ENCODE results near the gene CCDC91.
"Not testable (repeated sequence)": the region's sequence is repeated elsewhere in the genome, so short reads cannot be mapped to it uniquely, and the experiment has no call there.

CCDC91 gene

GRCh38 chr12:28360253-28360652 lies 170.0 kb downstream of the CCDC91 start:
- no peak for FAIRE-seq
- TF ChIP-seq POLR2AphosphoS5 (IDR thresholded peaks at IDR 0.05; ENCODE audit: low read depth, low read length) = no peak
- TF ChIP-seq POU2F2 (IDR thresholded peaks at IDR 0.05; ENCODE audit: low read depth, low read length) = no peak
- TF ChIP-seq TAF1 (IDR thresholded peaks at IDR 0.05; ENCODE audit: low read depth, low read length) = no peak
- TF ChIP-seq PAX5 (IDR thresholded peaks at IDR 0.05; ENCODE audit: insufficient read depth, low read length, severe bottlenecking) = no peak
- TF ChIP-seq POLR2A (IDR thresholded peaks at IDR 0.05; ENCODE audit: low read depth, low read length) = no peak
- no peak for TF ChIP-seq SPI1 (IDR thresholded peaks at IDR 0.05; ENCODE audit: low read depth, low read length)
- DNase-seq (ENCODE audit: insufficient read length, low spot score) = no peak

GRCh38 chr12:28367326-28367725 lies 177.1 kb downstream of the CCDC91 start:
- FAIRE-seq = no peak
- TF ChIP-seq POU2F2 (IDR thresholded peaks at IDR 0.05; ENCODE audit: low read depth, low read length) = no peak
- TF ChIP-seq SPI1 (IDR thresholded peaks at IDR 0.05; ENCODE audit: low read depth, low read length) = no peak
- TF ChIP-seq POLR2A (IDR thresholded peaks at IDR 0.05; ENCODE audit: low read depth, low read length) = no peak
- TF ChIP-seq TAF1 (IDR thresholded peaks at IDR 0.05; ENCODE audit: low read depth, low read length) = no peak
- no peak for TF ChIP-seq PAX5 (IDR thresholded peaks at IDR 0.05; ENCODE audit: insufficient read depth, low read length, severe bottlenecking)
- no peak for TF ChIP-seq POLR2AphosphoS5 (IDR thresholded peaks at IDR 0.05; ENCODE audit: low read depth, low read length)
- DNase-seq (ENCODE audit: insufficient read length, low spot score) = no peak

GRCh38 chr12:28367993-28368392 lies 177.7 kb downstream of the CCDC91 start:
- no peak for FAIRE-seq
- TF ChIP-seq SPI1 (IDR thresholded peaks at IDR 0.05; ENCODE audit: low read depth, low read length) = no peak
- TF ChIP-seq PAX5 (IDR thresholded peaks at IDR 0.05; ENCODE audit: insufficient read depth, low read length, severe bottlenecking) = no peak
- no peak for TF ChIP-seq POU2F2 (IDR thresholded peaks at IDR 0.05; ENCODE audit: low read depth, low read length)
- TF ChIP-seq POLR2AphosphoS5 (IDR thresholded peaks at IDR 0.05; ENCODE audit: low read depth, low read length) = no peak
- no peak for TF ChIP-seq POLR2A (IDR thresholded peaks at IDR 0.05; ENCODE audit: low read depth, low read length)
- TF ChIP-seq TAF1 (IDR thresholded peaks at IDR 0.05; ENCODE audit: low read depth, low read length) = no peak
- DNase-seq (ENCODE audit: insufficient read length, low spot score) = no peak

- DNase-seq (ENCODE audit: insufficient read length, low spot score) (no peak), FAIRE-seq (no peak)
- no peak for TF ChIP-seq TAF1 (IDR thresholded peaks at IDR 0.05; ENCODE audit: low read depth, low read length)
- no peak for TF ChIP-seq POLR2A (IDR thresholded peaks at IDR 0.05; ENCODE audit: low read depth, low read length)
- no peak for TF ChIP-seq POU2F2 (IDR thresholded peaks at IDR 0.05; ENCODE audit: low read depth, low read length)
- no peak for TF ChIP-seq SPI1 (IDR thresholded peaks at IDR 0.05; ENCODE audit: low read depth, low read length)
- no peak for TF ChIP-seq POLR2AphosphoS5 (IDR thresholded peaks at IDR 0.05; ENCODE audit: low read depth, low read length)
- no peak for TF ChIP-seq PAX5 (IDR thresholded peaks at IDR 0.05; ENCODE audit: insufficient read depth, low read length, severe bottlenecking)
Measured at GRCh38 chr12:28369483-28369882, 179.2 kb downstream of the CCDC91 start.

- FAIRE-seq = no peak
- DNase-seq (ENCODE audit: insufficient read length, low spot score) = no peak
- TF ChIP-seq POLR2A (IDR thresholded peaks at IDR 0.05; ENCODE audit: low read depth, low read length) (no peak), TAF1 (IDR thresholded peaks at IDR 0.05; ENCODE audit: low read depth, low read length) (no peak), POU2F2 (IDR thresholded peaks at IDR 0.05; ENCODE audit: low read depth, low read length) (no peak), POLR2AphosphoS5 (IDR thresholded peaks at IDR 0.05; ENCODE audit: low read depth, low read length) (no peak), SPI1 (IDR thresholded peaks at IDR 0.05; ENCODE audit: low read depth, low read length) (no peak), PAX5 (IDR thresholded peaks at IDR 0.05; ENCODE audit: insufficient read depth, low read length, severe bottlenecking) (no peak)
Measured at GRCh38 chr12:28374556-28374955, 184.3 kb downstream of the CCDC91 start.

- no peak for FAIRE-seq
- TF ChIP-seq TAF1 (IDR thresholded peaks at IDR 0.05; ENCODE audit: low read depth, low read length) (no peak), POU2F2 (IDR thresholded peaks at IDR 0.05; ENCODE audit: low read depth, low read length) (no peak), PAX5 (IDR thresholded peaks at IDR 0.05; ENCODE audit: insufficient read depth, low read length, severe bottlenecking) (no peak), POLR2A (IDR thresholded peaks at IDR 0.05; ENCODE audit: low read depth, low read length) (no peak), POLR2AphosphoS5 (IDR thresholded peaks at IDR 0.05; ENCODE audit: low read depth, low read length) (no peak), SPI1 (IDR thresholded peaks at IDR 0.05; ENCODE audit: low read depth, low read length) (no peak)
Measured at GRCh38 chr12:28378736-28379135, 188.5 kb downstream of the CCDC91 start.

GRCh38 chr12:28379779-28380178 lies 189.5 kb downstream of the CCDC91 start:
- not testable (repeated sequence) for DNase-seq (ENCODE audit: insufficient read length, low spot score); FAIRE-seq

More at GRCh38 chr12:28378736-28379135, 188.5 kb downstream of the CCDC91 start:
- no peak for DNase-seq (ENCODE audit: insufficient read length, low spot score)

GRCh38 chr12:28383368-28383767 lies 193.1 kb downstream of the CCDC91 start:
- TF ChIP-seq PAX5 (IDR thresholded peaks at IDR 0.05; ENCODE audit: insufficient read depth, low read length, severe bottlenecking) (no peak), TAF1 (IDR thresholded peaks at IDR 0.05; ENCODE audit: low read depth, low read length) (no peak), SPI1 (IDR thresholded peaks at IDR 0.05; ENCODE audit: low read depth, low read length) (no peak), POLR2A (IDR thresholded peaks at IDR 0.05; ENCODE audit: low read depth, low read length) (no peak), POU2F2 (IDR thresholded peaks at IDR 0.05; ENCODE audit: low read depth, low read length) (no peak), POLR2AphosphoS5 (IDR thresholded peaks at IDR 0.05; ENCODE audit: low read depth, low read length) (no peak)
- FAIRE-seq = no peak
- no peak for DNase-seq (ENCODE audit: insufficient read length, low spot score)

GRCh38 chr12:28388879-28389278 lies 198.6 kb downstream of the CCDC91 start:
- FAIRE-seq = no peak
- TF ChIP-seq POLR2AphosphoS5 (IDR thresholded peaks at IDR 0.05; ENCODE audit: low read depth, low read length) (no peak), PAX5 (IDR thresholded peaks at IDR 0.05; ENCODE audit: insufficient read depth, low read length, severe bottlenecking) (no peak), SPI1 (IDR thresholded peaks at IDR 0.05; ENCODE audit: low read depth, low read length) (no peak), TAF1 (IDR thresholded peaks at IDR 0.05; ENCODE audit: low read depth, low read length) (no peak), POLR2A (IDR thresholded peaks at IDR 0.05; ENCODE audit: low read depth, low read length) (no peak), POU2F2 (IDR thresholded peaks at IDR 0.05; ENCODE audit: low read depth, low read length) (no peak)

GRCh38 chr12:28390206-28390605 lies 199.9 kb downstream of the CCDC91 start:
- no peak for FAIRE-seq
- TF ChIP-seq TAF1 (IDR thresholded peaks at IDR 0.05; ENCODE audit: low read depth, low read length) = no peak
- TF ChIP-seq SPI1 (IDR thresholded peaks at IDR 0.05; ENCODE audit: low read depth, low read length) = no peak
- no peak for TF ChIP-seq POU2F2 (IDR thresholded peaks at IDR 0.05; ENCODE audit: low read depth, low read length)
- no peak for TF ChIP-seq POLR2AphosphoS5 (IDR thresholded peaks at IDR 0.05; ENCODE audit: low read depth, low read length)
- no peak for TF ChIP-seq POLR2A (IDR thresholded peaks at IDR 0.05; ENCODE audit: low read depth, low read length)
- no peak for TF ChIP-seq PAX5 (IDR thresholded peaks at IDR 0.05; ENCODE audit: insufficient read depth, low read length, severe bottlenecking)

More at GRCh38 chr12:28388879-28389278, 198.6 kb downstream of the CCDC91 start:
- DNase-seq (ENCODE audit: insufficient read length, low spot score) = no peak

More at GRCh38 chr12:28390206-28390605, 199.9 kb downstream of the CCDC91 start:
- DNase-seq (ENCODE audit: insufficient read length, low spot score) = no peak
